Sigmoid colon (tissue), 7 donors: ENCODE data around the gene SPACA6. TPM values are rescaled to one million over a fixed set of nuclear protein-coding genes. Genes with fewer than 3 reads are reported as not detected.
"Not testable (repeated sequence)": the region's sequence is repeated elsewhere in the genome, so short reads cannot be mapped to it uniquely, and the experiment has no call there.

ENCODE experiments used
- DNase-seq: peaks from one replicate; pipeline ENCODE4 v3.0.0-alpha.2; 2019
- H3K27ac ChIP-seq, 4 donors: fragments of 200-600 bp; sonication (generic); one replicate each; pipeline ENCODE4 v1.5.1; 2016 to 2019; ENCODE audit warnings: mild to moderate bottlenecking in 1 of 4
- H3K27me3 ChIP-seq, 3 donors: fragments of 200-600 bp; sonication (generic); one replicate each; pipeline ENCODE4 v1.5.1; 2019; ENCODE audit warnings: mild to moderate bottlenecking in 1 of 3
- H3K36me3 ChIP-seq, 4 donors: fragments of 200-600 bp; sonication (generic); one replicate each; pipeline ENCODE4 v1.5.1; 2016 to 2019
- H3K4me1 ChIP-seq, 4 donors: fragments of 200-600 bp; sonication (generic); one replicate each; pipeline ENCODE4 v1.5.1; 2017 to 2019
- H3K4me3 ChIP-seq, 4 donors: fragments of 200-600 bp; sonication (generic); one replicate each; pipeline ENCODE4 v1.5.1; 2017 to 2019; ENCODE audit warnings: mild to moderate bottlenecking in 2 of 4, moderate library complexity in 1 of 4
- H3K9me3 ChIP-seq, 4 donors: fragments of 200-600 bp in 3 of 4; sonication (generic) in 3 of 4; one replicate each; pipeline versions ENCODE4 v1.5.1 to v1.6.1; 2013 to 2019
- CTCF ChIP-seq, 4 experiments: fragments of 450-650 bp in 3 of 4; fragments of 200-600 bp in 1 of 4; IDR thresholded peaks; one replicate each; pipeline ENCODE4 v1.5.1; 2016 to 2019; ENCODE audit warnings: antibody characterized with exemption in 4 of 4, mild to moderate bottlenecking in 3 of 4, moderate library complexity in 2 of 4
- EP300 ChIP-seq, 4 donors: sonication (generic); formaldehyde crosslinking; IDR thresholded peaks; one replicate each; pipeline ENCODE4 v1.6.1; 2017; ENCODE audit warnings: antibody characterized with exemption in 4 of 4
- POLR2A ChIP-seq, 2 donors: fragments of 450-650 bp; IDR thresholded peaks; one replicate each; pipeline ENCODE4 v1.6.1; 2016; ENCODE audit warnings: antibody characterized with exemption in 2 of 2, mild to moderate bottlenecking in 2 of 2, moderate library complexity in 2 of 2
- POLR2AphosphoS5 ChIP-seq, 4 donors: sonication (generic); formaldehyde crosslinking; IDR thresholded peaks; one replicate each; pipeline ENCODE4 v1.6.1; 2017; ENCODE audit warnings: antibody characterized with exemption in 4 of 4
- WGBS, 2 donors: extraction: QIAGEN DNeasy Blood & Tissue Kit; methylation state at CpG; one replicate each; pipeline ENCODE4 v1.1.7; 2013; 5-methylcytosine and 5-hydroxymethylcytosine counted together
- intact Hi-C: fragments of 100-400 bp; cut with DNase I; formaldehyde crosslinking; loops from one replicate; pipeline ENCODE4 v1.15.1; 2023
- polyA plus RNA-seq, 3 donors: library from polyadenylated mRNA; stranded (reverse); fragments of 200-250 nt; gene quantifications; one replicate each; pipeline ENCODE4 v1.2.3, GENCODE V29; 2013
- total RNA-seq, 4 donors: library from RNA; depleted of rRNA; stranded (reverse); fragments of >200 nt; gene quantifications; one replicate each; pipeline ENCODE4 v1.1.0, GENCODE V29; 2016
- donor health status: healthy with polysubstance abuse.
- donor health status: Bipolar disorder and iron deficiency.
- donor health status: healthy.

The SPACA6 gene
- total and polyA plus RNA-seq, 7 donors = 3.0 to 45.7 (median 21.4) TPM; not detected in 1

- Histone ChIP-seq H3K4me3 (no peak overlapping the region), H3K9me3 (no peaks in the 10 kb centered on the region), H3K36me3 (no peaks in the 10 kb centered on the region), H3K27me3 (peaks cover 0 to 28% (median 0%) of the 10 kb centered on the region in 3 donors), H3K27ac (no peak overlapping the region), H3K4me1 (no peaks in the 10 kb centered on the region)
- DNase-seq = no peak
- TF ChIP-seq EP300 (IDR thresholded peaks at IDR 0.05) (no peak), POLR2A (IDR thresholded peaks at IDR 0.05) (no peak), POLR2AphosphoS5 (IDR thresholded peaks at IDR 0.05) (no peak), CTCF (IDR thresholded peaks at IDR 0.05) (no peak)
- WGBS, 2 donors = 91 to 97% methylated on average over 3 of the region's 3 CpGs
- intact Hi-C loops = no loop called here
These were observed 44.3 kb downstream of the SPACA6 start for GRCh38 chr19:51737389-51737788.

DNA sequence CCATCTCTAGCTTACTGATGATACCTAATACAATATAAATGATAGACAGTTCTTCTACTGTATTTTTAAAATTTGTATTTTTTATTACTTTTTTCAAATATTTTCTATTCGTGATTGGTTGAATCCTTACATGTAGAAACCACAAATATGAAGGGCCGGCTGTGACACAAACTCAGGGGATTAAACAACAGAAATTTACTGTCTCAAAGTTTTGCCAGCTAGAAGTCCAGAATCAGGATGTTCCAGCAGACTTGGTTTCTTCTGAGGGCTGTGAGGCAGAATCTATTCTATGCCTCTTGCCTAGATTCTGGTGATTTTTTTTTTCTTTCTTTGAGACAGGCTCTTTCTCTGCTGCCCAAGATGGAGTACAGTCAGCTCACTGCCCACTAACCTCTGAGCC, 44.8 kb downstream of the SPACA6 start:
- H3K27me3 ChIP-seq = peaks cover 0 to 28% (median 0%) of the 10 kb centered on the region in 3 donors
- no peaks in the 10 kb centered on the region for H3K36me3 ChIP-seq
- no peak overlapping the region for H3K27ac ChIP-seq
- no peaks in the 10 kb centered on the region for H3K4me1 ChIP-seq
- no peak for TF ChIP-seq POLR2A (IDR thresholded peaks at IDR 0.05)
- TF ChIP-seq POLR2AphosphoS5 (IDR thresholded peaks at IDR 0.05) = no peak
- TF ChIP-seq EP300 (IDR thresholded peaks at IDR 0.05) = no peak
- no peak for TF ChIP-seq CTCF (IDR thresholded peaks at IDR 0.05)
- H3K4me3 ChIP-seq = no peak overlapping the region
- intact Hi-C loops = no loop called here
- DNase-seq = no peak
- no peaks in the 10 kb centered on the region for H3K9me3 ChIP-seq
- 68 to 76% methylated on average over 2 of the region's 2 CpGs for WGBS, 2 donors

- H3K9me3 ChIP-seq, intact Hi-C loops, H3K4me1 ChIP-seq, H3K27ac ChIP-seq, H3K4me3 ChIP-seq, H3K36me3 ChIP-seq, DNase-seq: not testable (repeated sequence)
- WGBS, 2 donors = 84 to 91% methylated on average over 10 of the region's 10 CpGs
- peaks cover 0 to 26% (median 0%) of the 10 kb centered on the region in 3 donors for H3K27me3 ChIP-seq
These were observed 45.4 kb downstream of the SPACA6 start for GRCh38 chr19:51738523-51738922.

- intact Hi-C loops = no loop called here
- peaks cover 0 to 19% (median 0%) of the 10 kb centered on the region in 3 donors for H3K27me3 ChIP-seq
- no peak for DNase-seq
- TF ChIP-seq POLR2AphosphoS5 (IDR thresholded peaks at IDR 0.05) (no peak), EP300 (IDR thresholded peaks at IDR 0.05) (no peak), CTCF (IDR thresholded peaks at IDR 0.05) (no peak), POLR2A (IDR thresholded peaks at IDR 0.05) (no peak)
- no peak overlapping the region for H3K4me3 ChIP-seq
- WGBS, 2 donors = 71 to 75% methylated on average over 13 of the region's 13 CpGs
- H3K9me3 ChIP-seq = no peaks in the 10 kb centered on the region
- no peak overlapping the region for H3K27ac ChIP-seq
- no peaks in the 10 kb centered on the region for H3K4me1 ChIP-seq
- H3K36me3 ChIP-seq = no peaks in the 10 kb centered on the region
These were observed 46.5 kb downstream of the SPACA6 start for GRCh38 chr19:51739466-51740213.

GRCh38 chr19:51740356-51740755, 47.2 kb downstream of the SPACA6 start:
- 76 to 89% methylated on average over 5 of the region's 5 CpGs for WGBS, 2 donors
- H3K27ac ChIP-seq = no peak overlapping the region
- H3K4me3 ChIP-seq = no peak overlapping the region
- no peaks in the 10 kb centered on the region for H3K4me1 ChIP-seq
- peaks cover 0 to 16% (median 0%) of the 10 kb centered on the region in 3 donors for H3K27me3 ChIP-seq
- TF ChIP-seq EP300 (IDR thresholded peaks at IDR 0.05) (no peak), POLR2A (IDR thresholded peaks at IDR 0.05) (no peak), CTCF (IDR thresholded peaks at IDR 0.05) (no peak), POLR2AphosphoS5 (IDR thresholded peaks at IDR 0.05) (no peak)
- H3K36me3 ChIP-seq = no peaks in the 10 kb centered on the region
- DNase-seq = no peak
- intact Hi-C loops = no loop called here
- H3K9me3 ChIP-seq = no peaks in the 10 kb centered on the region
